CD8-positive, alpha-beta memory T cell (primary cell): ENCODE results near the gene ZNF28. TPM values are rescaled to one million over a fixed set of nuclear protein-coding genes. Genes with fewer than 3 reads are reported as not detected.
A peak's percentile ranks its signal among the peaks of the same experiment; 100 is the strongest.

Source experiments
- CTCF ChIA-PET: fragments of 350-600 bp; sonication (Branson Sonifier 250); formaldehyde crosslinking; loops from one replicate; lab custom pipeline; 2021; ENCODE audit warnings: antibody characterized with exemption; lab: Charles Lee
- POLR2A ChIA-PET: fragments of 350-600 bp; sonication (Branson Sonifier 250); formaldehyde crosslinking; loops from one replicate; lab custom pipeline; 2021; ENCODE audit warnings: antibody characterized with exemption; lab: Charles Lee
- DNase-seq, 5 donors: peaks; one replicate each; pipeline versions ENCODE4 v3.0.0 to v3.0.0-alpha.2; 2020 to 2022; ENCODE audit warnings: mixed read lengths in 1 of 5
- H3K27ac ChIP-seq: one replicate; pipeline ENCODE4 v1.7.0; 2013; ENCODE audit warnings: low read depth, mild to moderate bottlenecking, low read length, moderate library complexity
- H3K27me3 ChIP-seq: 2 replicates; pipeline ENCODE4 v1.7.0; 2013; ENCODE audit warnings: low read length, mild to moderate bottlenecking; ENCODE audit not compliant: insufficient read depth, poor library complexity, severe bottlenecking
- H3K36me3 ChIP-seq: 2 replicates; pipeline ENCODE4 v1.7.0; 2013; ENCODE audit warnings: mild to moderate bottlenecking, low read length, moderate library complexity; ENCODE audit not compliant: insufficient read depth
- H3K4me1 ChIP-seq: 2 replicates; pipeline ENCODE4 v1.7.0; 2013; ENCODE audit warnings: mild to moderate bottlenecking, low read length, moderate library complexity; ENCODE audit not compliant: insufficient read depth
- H3K4me3 ChIP-seq: 2 replicates; pipeline ENCODE4 v1.7.0; 2013; ENCODE audit warnings: mild to moderate bottlenecking, low read length
- H3K9me3 ChIP-seq: 2 replicates; pipeline ENCODE4 v1.7.0; 2013; ENCODE audit warnings: mild to moderate bottlenecking, low read length
- H3K27ac Mint-ChIP-seq, 8 donors: one replicate each; pipeline ENCODE4 v1.8.0; 2020 to 2021; ENCODE audit warnings: mixed read lengths in 8 of 8, mild to moderate bottlenecking in 6 of 8, inconsistent platforms in 3 of 8, moderate library complexity in 3 of 8
- H3K27me3 Mint-ChIP-seq, 2 donors: one replicate each; pipeline ENCODE4 v1.8.0; 2020 to 2021; ENCODE audit warnings: mixed read lengths in 2 of 2, mild to moderate bottlenecking in 1 of 2, moderate library complexity in 1 of 2
- H3K36me3 Mint-ChIP-seq, 3 donors: one replicate each; pipeline ENCODE4 v1.8.0; 2020 to 2021; ENCODE audit warnings: mixed read lengths in 3 of 3, inconsistent platforms in 1 of 3, mild to moderate bottlenecking in 1 of 3
- H3K4me1 Mint-ChIP-seq, 3 donors: one replicate each; pipeline ENCODE4 v1.8.0; 2020 to 2021; ENCODE audit warnings: mixed read lengths in 3 of 3, inconsistent platforms in 1 of 3, mild to moderate bottlenecking in 1 of 3
- H3K4me3 Mint-ChIP-seq, 7 donors: one replicate each; pipeline ENCODE4 v1.8.0; 2020 to 2021; ENCODE audit warnings: mixed read lengths in 7 of 7, mild to moderate bottlenecking in 6 of 7, moderate library complexity in 4 of 7, inconsistent platforms in 2 of 7
- H3K9me3 Mint-ChIP-seq, 5 donors: one replicate each; pipeline ENCODE4 v1.8.0; 2020 to 2022; ENCODE audit warnings: mixed read lengths in 5 of 5, mild to moderate bottlenecking in 3 of 5, moderate library complexity in 2 of 5, inconsistent platforms in 1 of 5
- polyA plus RNA-seq: library from polyadenylated mRNA; unstranded; fragments of 300-500 nt; fragmentation: Illumina TruSeq; gene quantifications from one replicate; pipeline ENCODE4 v1.2.3, GENCODE V29; 2021
- total RNA-seq, 2 experiments: library from RNA; stranded (reverse); gene quantifications; one replicate each; pipeline ENCODE4 v1.2.3, GENCODE V29; 2021

The ZNF28 gene
- total and polyA plus RNA-seq, 3 experiments from 2014 or later, result 19.8 to 23.7 (median 22.0) TPM

DNA sequence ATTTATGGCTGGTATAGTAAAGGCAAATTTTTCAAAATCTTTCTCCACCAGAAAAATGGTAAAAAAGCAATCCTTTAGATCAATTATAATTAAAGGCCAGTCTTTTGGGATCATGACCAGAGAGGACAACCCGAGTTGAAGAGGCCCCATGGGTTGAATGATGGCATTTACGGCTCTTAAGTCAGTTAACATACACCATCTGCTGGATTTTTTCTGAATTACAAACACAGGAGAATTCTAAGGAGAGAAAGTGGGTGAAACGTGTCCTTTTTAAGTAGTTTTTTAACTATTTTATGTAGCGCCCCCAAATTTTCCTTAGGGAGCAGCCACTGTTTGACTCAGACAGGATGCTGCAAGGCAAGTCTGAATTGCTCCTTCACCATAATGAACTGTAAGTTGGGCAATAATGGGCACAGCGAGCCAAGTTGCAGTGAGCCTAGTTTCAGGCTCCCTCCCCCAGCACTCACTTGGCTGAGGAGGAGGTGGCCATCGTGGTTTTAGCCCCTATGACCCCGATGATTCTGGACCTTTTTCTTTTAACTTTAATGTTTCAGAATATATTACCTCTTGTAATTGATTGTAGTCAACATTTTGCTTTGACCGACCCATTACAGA is 73.0 kb downstream of the ZNF28 start:
- Mint-ChIP-seq H3K36me3 (no peaks in the 10 kb centered on the region), H3K9me3 (no peaks in the 10 kb centered on the region), H3K27me3 (no peaks in the 10 kb centered on the region), H3K4me1 (peaks cover 0 to 19% (median 12%) of the 10 kb centered on the region in 3 donors), H3K27ac (peak overlapping the region in 2 of 8 donors; percentile 21 to 39), H3K4me3 (no peak overlapping the region)
- DNase-seq, result peak in 1 of 5 donors; percentile 38
- CTCF ChIA-PET, result no interaction called here
- Histone ChIP-seq H3K9me3 (no peaks in the 10 kb centered on the region), H3K4me1 (no peaks in the 10 kb centered on the region), H3K27me3 (no peaks in the 10 kb centered on the region), H3K36me3 (no peaks in the 10 kb centered on the region), H3K27ac (no peak overlapping the region), H3K4me3 (no peak overlapping the region)
- POLR2A ChIA-PET, result no interaction called here

Other genes with a start within 250 kb of the ZNF28 start
- gene ZNF83, start 183.3 kb downstream of the ZNF28 start, total RNA-seq, result 10 to 100 TPM; 26.9 to 28.0 TPM
- gene ZNF83, start 183.3 kb downstream of the ZNF28 start, polyA plus RNA-seq, result 23.1 TPM
- 10 to 100 TPM; 21.9 to 24.2 TPM for gene ZNF611, start 86.6 kb downstream of the ZNF28 start, total RNA-seq
- gene ZNF611, start 86.6 kb downstream of the ZNF28 start, polyA plus RNA-seq, result 44.5 TPM
- gene ZNF600, start 34.8 kb downstream of the ZNF28 start, total RNA-seq, result 10 to 100 TPM; 20.8 to 22.4 TPM
- 28.1 TPM for gene ZNF600, start 34.8 kb downstream of the ZNF28 start, polyA plus RNA-seq
- gene ZNF468, start 36.0 kb upstream of the ZNF28 start, total RNA-seq, result 10 to 100 TPM; 14.7 to 15.8 TPM
- 26.5 TPM for gene ZNF468, start 36.0 kb upstream of the ZNF28 start, polyA plus RNA-seq
- gene ZNF320, start 76.0 kb upstream of the ZNF28 start, total RNA-seq, result 1 to 10 TPM; 6.8 to 9.9 TPM
- gene ZNF320, start 76.0 kb upstream of the ZNF28 start, polyA plus RNA-seq, result 7.8 TPM
- 1 to 10 TPM; 3.9 to 4.4 TPM for gene ZNF888, start 101.8 kb upstream of the ZNF28 start, total RNA-seq
- 2.5 TPM for gene ZNF888, start 101.8 kb upstream of the ZNF28 start, polyA plus RNA-seq
- gene ZNF816, start 141.2 kb upstream of the ZNF28 start, total RNA-seq, result 10 to 100 TPM; 10.6 to 11.0 TPM
- 17.1 TPM for gene ZNF816, start 141.2 kb upstream of the ZNF28 start, polyA plus RNA-seq
- gene ERVV-1, start 192.3 kb upstream of the ZNF28 start, total RNA-seq, result not detected
- not detected for gene ERVV-1, start 192.3 kb upstream of the ZNF28 start, polyA plus RNA-seq
- gene ERVV-2, start 223.1 kb upstream of the ZNF28 start, total RNA-seq, result not detected
- not detected for gene ERVV-2, start 223.1 kb upstream of the ZNF28 start, polyA plus RNA-seq